ACC112 (cell line): ENCODE measurements around the gene MYO1D.
"Not testable (repeated sequence)": the region's sequence is repeated elsewhere in the genome, so short reads cannot be mapped to it uniquely, and the experiment has no call there.

Experiments
- H2AFZ ChIP-seq: fragments of 200-600 bp; sonication (generic); one replicate; pipeline ENCODE4 v1.6.0; 2017; ENCODE audit warnings: antibody characterized with exemption, low read length; ENCODE audit not compliant: unreplicated experiment
- H3K27ac ChIP-seq: fragments of 200-600 bp; sonication (generic); 2 replicates; pipeline ENCODE4 v1.5.1; 2014; ENCODE audit warnings: low read depth, mild to moderate bottlenecking, antibody characterized with exemption, low read length, moderate library complexity
- H3K27me3 ChIP-seq: fragments of 200-600 bp; sonication (generic); 2 replicates; pipeline ENCODE4 v1.6.1; 2014; ENCODE audit warnings: mild to moderate bottlenecking, antibody characterized with exemption, low read length, moderate library complexity, mixed read lengths; ENCODE audit not compliant: insufficient read depth
- H3K36me3 ChIP-seq: fragments of 200-600 bp; sonication (generic); 2 replicates; pipeline ENCODE4 v1.6.1; 2016; ENCODE audit warnings: mild to moderate bottlenecking, antibody characterized with exemption, low read length, moderate library complexity, mixed read lengths; ENCODE audit not compliant: insufficient read depth
- H3K4me1 ChIP-seq: fragments of 200-600 bp; sonication (generic); one replicate; pipeline ENCODE4 v1.6.1; 2016; ENCODE audit warnings: low read length, mixed read lengths; ENCODE audit not compliant: insufficient read depth, unreplicated experiment, control insufficient read depth
- H3K4me3 ChIP-seq: fragments of 200-600 bp; sonication (generic); 2 replicates; pipeline ENCODE4 v1.5.1; 2014; ENCODE audit warnings: mild to moderate bottlenecking, low read depth, low read length
- H3K79me2 ChIP-seq: fragments of 200-600 bp; sonication (generic); one replicate; pipeline ENCODE4 v1.6.0; 2016; ENCODE audit warnings: low read length; ENCODE audit not compliant: control insufficient read depth, unreplicated experiment, insufficient read depth

Gene MYO1D

DNA sequence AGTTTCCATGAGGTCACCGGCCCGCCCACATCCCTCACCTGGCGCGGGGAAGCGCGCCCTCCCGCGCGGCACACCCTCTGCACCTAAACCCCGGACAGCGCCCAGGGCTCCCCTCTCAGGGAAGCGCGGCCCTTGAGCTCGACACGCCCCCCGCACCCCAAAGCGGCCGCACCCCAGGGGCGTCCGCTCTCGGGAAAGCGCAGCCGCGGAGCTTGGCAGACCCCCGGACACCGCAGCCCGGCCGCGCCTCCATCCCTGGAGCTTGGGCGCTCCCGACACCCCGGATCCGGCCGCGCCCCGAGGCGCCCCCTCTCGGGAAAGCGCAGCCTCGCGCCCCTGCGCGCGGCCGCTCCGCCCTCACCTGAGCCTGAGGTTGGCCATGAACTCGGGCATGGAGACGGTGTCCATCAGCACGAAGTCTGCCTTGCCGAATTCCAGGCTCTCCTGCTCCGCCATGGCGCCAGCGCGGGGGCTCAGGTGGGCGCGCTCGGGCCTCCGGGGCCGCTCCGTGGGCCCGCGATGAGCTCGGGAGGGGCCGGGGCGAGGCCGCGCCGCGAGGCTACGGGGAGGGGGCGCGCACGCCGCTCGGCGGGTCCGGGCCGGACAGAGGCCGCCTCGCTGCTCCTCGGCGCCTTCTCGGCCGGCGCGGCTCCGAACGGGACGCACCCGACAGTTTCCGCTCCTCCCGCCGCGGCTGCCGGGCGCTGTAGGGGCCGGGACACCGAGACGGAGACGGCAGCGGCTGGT is at the start of gene MYO1D:
MYO1D (minus strand) TSS at position 708 of the 747 bp plus-strand sequence; CDS start at position 456, 252 bp downstream.
- H3K4me3 ChIP-seq, result peak within 1 kb of the TSS; percentile 95
- H3K27me3 ChIP-seq, result no peaks in the 10 kb centered on the region
- peaks cover 27% of the 10 kb centered on the region for H3K4me1 ChIP-seq
- no peak within 1 kb of the TSS for H3K27ac ChIP-seq
- no peaks in the 10 kb centered on the region for H3K36me3 ChIP-seq
- H2AFZ ChIP-seq, result peak within 1 kb of the TSS; percentile 99
- H3K79me2 ChIP-seq, result no peaks in the 10 kb centered on the region

DNA sequence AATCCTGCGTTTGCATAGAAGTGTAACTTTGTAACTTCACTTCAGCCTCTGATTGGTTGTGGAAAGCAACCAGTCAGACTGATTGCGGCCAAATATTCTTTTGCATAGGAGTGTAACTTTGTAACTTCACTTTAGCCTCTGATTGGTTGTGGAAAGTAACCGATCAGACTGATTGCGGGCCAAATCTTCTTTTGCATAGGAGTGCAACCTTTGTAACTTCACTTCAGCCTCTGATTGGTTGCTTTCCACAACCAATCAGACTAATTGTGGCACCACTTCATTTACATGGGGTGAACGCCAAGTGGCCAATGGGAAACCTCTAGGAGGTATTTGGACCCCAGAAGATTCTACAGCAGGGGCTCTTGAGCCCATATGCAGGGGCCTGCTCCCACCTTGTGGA is 49.3 kb upstream of the MYO1D start:
- H3K27me3 ChIP-seq, result no peaks in the 10 kb centered on the region
- no peak overlapping the region for H3K27ac ChIP-seq
- H3K36me3 ChIP-seq, result no peaks in the 10 kb centered on the region
- H3K4me1 ChIP-seq, result peaks cover 11% of the 10 kb centered on the region
- no peak overlapping the region for H2AFZ ChIP-seq
- no peak overlapping the region for H3K4me3 ChIP-seq
- H3K79me2 ChIP-seq, result peaks cover 8% of the 10 kb centered on the region

DNA sequence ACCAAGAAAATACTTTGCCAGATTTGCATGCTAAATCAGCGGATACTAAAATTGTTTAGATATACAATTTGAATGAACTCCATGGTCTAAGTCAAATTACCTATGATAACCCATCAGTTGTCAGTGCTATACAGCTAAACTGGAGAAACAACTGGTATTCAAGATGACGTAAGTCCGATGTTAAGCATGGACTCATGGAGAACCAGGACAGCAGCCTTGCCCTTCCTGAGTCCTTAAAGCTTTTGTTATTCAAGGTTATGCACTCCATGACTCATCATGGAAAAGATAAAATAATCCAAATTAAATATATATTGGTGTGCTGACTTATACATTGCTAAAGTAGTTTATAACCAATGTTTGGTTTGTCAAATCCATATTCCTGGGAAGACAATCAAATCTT is 47.0 kb upstream of the MYO1D start:
- H2AFZ ChIP-seq, H3K27ac ChIP-seq, H3K36me3 ChIP-seq, H3K27me3 ChIP-seq, H3K4me3 ChIP-seq, H3K4me1 ChIP-seq, H3K79me2 ChIP-seq: not testable (repeated sequence)

DNA sequence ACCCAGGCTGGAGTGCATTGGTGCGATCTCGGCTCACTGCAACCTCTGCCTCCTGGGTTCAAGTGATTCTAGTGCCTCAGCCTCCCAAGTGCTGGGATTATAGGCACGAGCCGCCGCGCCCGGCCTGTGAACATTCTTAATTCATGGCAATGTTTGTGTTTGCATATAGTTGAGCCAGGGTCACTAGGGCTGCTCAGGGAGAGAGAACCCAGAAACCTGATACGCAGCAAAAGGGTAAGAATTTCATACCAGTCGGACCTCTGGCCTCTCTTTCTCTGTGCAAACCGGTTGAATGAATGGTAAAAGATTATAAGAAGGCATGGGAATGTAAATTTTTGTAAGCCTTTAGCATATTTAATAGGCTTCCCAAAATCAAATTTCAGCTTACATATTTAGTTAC is 44.1 kb upstream of the MYO1D start:
- no peak overlapping the region for H3K4me3 ChIP-seq
- no peak overlapping the region for H3K27ac ChIP-seq
- no peaks in the 10 kb centered on the region for H3K27me3 ChIP-seq
- no peaks in the 10 kb centered on the region for H3K79me2 ChIP-seq
- H2AFZ ChIP-seq, result no peak overlapping the region
- no peaks in the 10 kb centered on the region for H3K4me1 ChIP-seq
- H3K36me3 ChIP-seq, result no peaks in the 10 kb centered on the region

DNA sequence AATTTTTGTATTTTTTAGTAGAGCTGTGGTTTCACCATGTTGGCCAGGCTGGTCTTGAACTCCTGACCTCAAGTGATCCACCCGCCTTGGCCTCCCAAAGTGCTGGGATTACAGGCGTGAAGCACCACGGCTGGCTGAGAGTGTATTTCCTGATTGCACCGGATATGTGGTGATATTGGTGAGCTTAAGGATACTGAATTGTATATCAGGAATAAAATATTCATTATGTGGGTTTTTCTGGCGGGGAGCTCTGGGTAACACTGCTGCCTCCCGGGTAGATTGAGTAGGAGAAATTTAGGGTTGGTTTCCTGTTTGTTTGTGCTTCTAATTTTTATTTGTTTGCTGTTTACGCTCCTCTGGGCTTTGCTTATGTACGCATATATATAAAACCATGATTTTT is 43.4 kb upstream of the MYO1D start:
- Histone ChIP-seq H2AFZ (no peak overlapping the region), H3K27ac (no peak overlapping the region), H3K27me3 (no peaks in the 10 kb centered on the region), H3K4me1 (no peaks in the 10 kb centered on the region), H3K36me3 (no peaks in the 10 kb centered on the region), H3K79me2 (no peaks in the 10 kb centered on the region), H3K4me3 (no peak overlapping the region)

DNA sequence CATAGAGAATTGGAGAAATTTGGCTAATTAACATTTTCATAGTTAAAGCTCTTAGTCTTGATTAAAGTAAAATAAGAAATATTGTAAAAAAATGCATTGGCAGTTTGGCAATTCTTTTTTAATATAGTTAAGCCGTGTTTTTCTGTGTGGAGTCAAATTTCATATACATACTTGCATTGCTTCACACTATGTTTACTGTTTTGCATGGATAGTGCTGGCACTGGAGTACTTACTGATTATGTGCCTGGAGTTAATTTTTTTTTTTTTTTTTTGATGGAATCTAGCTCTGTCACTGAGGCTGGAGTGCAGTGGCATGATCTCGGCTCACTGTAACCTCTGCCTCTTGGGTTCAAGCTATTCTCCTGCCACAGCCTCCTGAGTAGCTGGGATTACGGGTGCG is 43.0 kb upstream of the MYO1D start:
- H3K36me3 ChIP-seq, H3K27ac ChIP-seq, H2AFZ ChIP-seq, H3K79me2 ChIP-seq, H3K4me1 ChIP-seq, H3K4me3 ChIP-seq, H3K27me3 ChIP-seq: not testable (repeated sequence)

DNA sequence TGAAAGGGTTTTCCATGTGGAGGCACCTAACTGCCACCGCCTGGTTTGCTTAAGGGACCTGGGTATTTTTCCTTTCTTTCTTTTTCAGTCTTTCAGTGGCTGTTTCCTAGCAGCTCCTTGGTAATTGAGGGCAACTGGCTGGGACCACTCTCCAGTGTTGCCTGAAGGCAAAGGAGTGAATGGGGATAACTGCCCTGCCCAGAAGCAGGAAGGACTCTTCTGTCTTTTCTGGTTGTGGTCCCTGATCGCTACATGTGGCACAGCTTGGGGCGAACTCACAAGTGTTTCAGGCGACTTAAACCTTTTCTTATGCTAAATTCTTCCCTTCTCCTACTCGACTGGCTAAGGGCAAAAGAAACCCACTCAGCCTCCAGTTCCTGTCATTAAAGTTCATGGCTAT is 40.9 kb upstream of the MYO1D start:
- no peak overlapping the region for H2AFZ ChIP-seq
- H3K27ac ChIP-seq, result no peak overlapping the region
- H3K79me2 ChIP-seq, result no peaks in the 10 kb centered on the region

DNA sequence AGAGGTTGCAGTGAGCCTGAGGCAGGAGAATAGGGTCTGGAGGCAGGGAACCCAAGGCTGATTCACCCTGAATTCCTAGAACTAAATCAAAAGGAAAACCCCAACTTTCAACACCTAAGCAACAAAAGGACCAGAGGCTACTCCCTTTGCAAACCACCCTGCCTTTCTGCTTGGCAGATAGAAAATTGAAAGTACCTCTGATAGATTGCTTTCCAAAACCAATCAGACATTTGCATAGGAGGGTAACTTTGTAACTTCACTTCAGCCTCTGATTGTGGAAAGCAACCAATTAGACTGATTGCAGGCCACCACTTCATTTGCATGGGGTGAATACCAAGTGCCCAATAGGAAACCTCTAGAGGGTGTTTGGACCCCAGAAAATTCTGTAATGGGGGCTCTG is 40.2 kb upstream of the MYO1D start:
- H2AFZ ChIP-seq, result no peak overlapping the region
- H3K27me3 ChIP-seq, result no peaks in the 10 kb centered on the region
- no peak overlapping the region for H3K27ac ChIP-seq

More for the DNA sequence above, 40.9 kb upstream of the MYO1D start:
- Histone ChIP-seq H3K4me1 (no peaks in the 10 kb centered on the region), H3K36me3 (no peaks in the 10 kb centered on the region), H3K4me3 (no peak overlapping the region), H3K27me3 (no peaks in the 10 kb centered on the region)

DNA sequence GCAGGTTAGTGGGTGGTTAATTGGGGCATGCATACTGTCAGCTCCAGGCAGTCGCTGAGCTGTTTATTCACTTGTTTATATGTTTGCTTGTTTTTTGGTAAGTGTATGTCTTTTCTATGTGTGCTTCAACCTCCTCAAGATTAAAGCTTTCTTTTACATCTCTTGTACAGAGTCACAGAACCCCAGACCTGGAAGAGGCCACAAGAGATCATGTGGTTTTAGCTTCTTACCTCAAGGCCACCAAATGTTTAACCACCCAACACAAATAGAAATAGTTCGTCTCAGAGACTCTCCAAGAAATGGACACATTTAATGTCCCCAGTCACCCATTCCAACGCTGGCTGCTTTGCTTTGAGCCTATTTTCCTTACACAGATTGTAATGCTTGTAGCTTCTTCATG is 39.2 kb upstream of the MYO1D start:
- peaks cover 6% of the 10 kb centered on the region for H3K4me1 ChIP-seq
- H3K27me3 ChIP-seq, result no peaks in the 10 kb centered on the region
- H2AFZ ChIP-seq, result no peak overlapping the region
- H3K27ac ChIP-seq, result no peak overlapping the region
- H3K79me2 ChIP-seq, result no peaks in the 10 kb centered on the region
- no peak overlapping the region for H3K4me3 ChIP-seq
- no peaks in the 10 kb centered on the region for H3K36me3 ChIP-seq

More for the DNA sequence above, 40.2 kb upstream of the MYO1D start:
- Histone ChIP-seq H3K4me1 (peaks cover 3% of the 10 kb centered on the region), H3K4me3 (no peak overlapping the region), H3K79me2 (no peaks in the 10 kb centered on the region), H3K36me3 (no peaks in the 10 kb centered on the region)

DNA sequence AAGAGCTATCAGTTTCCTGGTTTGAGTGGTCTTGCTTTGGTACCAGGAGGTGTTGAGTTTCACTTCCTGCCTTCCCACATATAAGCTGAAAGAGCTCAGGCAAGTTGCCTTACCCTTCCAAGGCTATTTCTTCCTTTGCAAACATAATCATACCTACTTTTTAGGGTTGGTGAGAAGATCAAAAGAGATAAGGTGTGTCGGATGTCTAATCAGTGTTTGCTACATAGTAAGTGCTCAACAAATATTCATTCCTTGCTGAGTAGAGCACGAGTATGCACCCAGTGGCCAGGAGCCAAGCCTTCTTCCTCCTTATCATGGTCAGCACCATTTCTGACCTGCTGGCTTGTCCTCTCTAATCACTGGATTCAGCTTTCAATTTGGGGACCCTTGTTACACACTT is 38.3 kb upstream of the MYO1D start:
- no peak overlapping the region for H2AFZ ChIP-seq
- no peaks in the 10 kb centered on the region for H3K79me2 ChIP-seq
- no peaks in the 10 kb centered on the region for H3K36me3 ChIP-seq
- no peak overlapping the region for H3K27ac ChIP-seq
- H3K4me3 ChIP-seq, result no peak overlapping the region
- peaks cover 6% of the 10 kb centered on the region for H3K4me1 ChIP-seq
- H3K27me3 ChIP-seq, result no peaks in the 10 kb centered on the region

DNA sequence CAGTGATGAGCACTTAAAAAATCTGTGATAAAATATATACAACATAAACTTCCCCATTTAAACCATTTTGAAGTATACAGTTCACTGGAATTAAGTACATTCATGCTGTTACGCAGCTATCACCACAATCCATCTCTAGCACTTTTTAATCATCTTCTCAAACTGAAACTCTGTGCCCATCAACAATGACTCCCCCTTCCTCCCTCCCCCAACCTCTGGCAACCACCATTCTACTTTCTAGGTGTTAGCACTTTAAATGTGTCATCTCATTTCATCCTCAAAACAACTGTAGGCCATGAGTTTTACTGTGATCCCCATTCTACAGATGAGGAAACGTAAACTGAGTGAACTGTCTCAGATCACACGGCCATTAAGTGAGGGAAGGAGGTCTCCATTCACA is 37.3 kb upstream of the MYO1D start:
- H3K4me3 ChIP-seq, result no peak overlapping the region
- no peak overlapping the region for H2AFZ ChIP-seq
- H3K36me3 ChIP-seq, result no peaks in the 10 kb centered on the region
- H3K4me1 ChIP-seq, result peaks cover 6% of the 10 kb centered on the region
- H3K27ac ChIP-seq, result no peak overlapping the region
- H3K27me3 ChIP-seq, result no peaks in the 10 kb centered on the region
- H3K79me2 ChIP-seq, result no peaks in the 10 kb centered on the region
